ENCODE results near the gene MXRA8.

The MXRA8 gene

DNA sequence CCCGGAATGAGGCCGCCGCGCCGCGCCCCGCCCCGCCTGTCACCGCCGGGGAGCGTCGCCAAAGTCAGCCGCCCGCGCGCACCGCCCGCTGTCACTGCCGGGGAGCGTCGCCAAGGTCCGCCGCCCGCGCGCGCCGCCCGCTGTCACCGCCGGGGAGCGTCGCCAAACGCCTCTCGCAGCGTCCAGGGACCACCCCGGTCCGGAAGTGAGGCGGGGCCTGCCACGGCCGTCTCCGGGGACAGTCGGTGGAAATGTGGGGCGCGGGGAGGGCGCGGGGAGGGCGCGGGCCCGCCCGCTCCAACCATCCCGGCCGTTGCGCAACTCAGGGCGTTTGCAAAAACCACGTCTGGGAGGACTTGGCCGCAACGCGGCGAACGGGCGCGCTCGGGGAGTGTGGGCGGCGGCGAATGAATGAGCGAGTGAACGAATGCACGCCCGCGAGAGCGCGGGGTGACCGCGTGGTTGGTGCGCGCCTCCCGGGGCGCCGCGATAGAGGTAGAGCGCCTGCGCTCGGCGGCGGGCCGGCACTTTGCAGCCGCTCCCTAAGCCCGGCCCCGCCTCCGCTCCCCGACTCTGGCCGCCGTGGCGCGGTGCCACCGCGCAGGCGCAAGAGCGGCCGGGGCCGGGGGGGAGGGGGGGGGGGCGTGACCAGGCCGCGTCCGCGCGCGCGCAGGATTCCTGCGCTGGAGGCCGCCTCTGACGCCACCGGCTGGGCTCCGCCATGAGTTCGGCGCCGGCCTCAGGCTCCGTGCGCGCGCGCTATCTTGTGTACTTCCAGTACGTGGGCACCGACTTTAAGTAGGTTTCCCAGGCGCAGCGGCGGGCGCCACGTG lies 50.2 kb downstream of the MXRA8 start, which contains the start of the genes ACAP3 and PUSL1:
ACAP3 (minus strand) TSS at position 8 of the 833 bp plus-strand sequence. CDS start 115 bp downstream, outside the sequence.
PUSL1 (plus strand) TSS at position 675 of the 833 bp plus-strand sequence; CDS start at position 722, 47 bp downstream.
- TF ChIP-seq, protein P1, sequence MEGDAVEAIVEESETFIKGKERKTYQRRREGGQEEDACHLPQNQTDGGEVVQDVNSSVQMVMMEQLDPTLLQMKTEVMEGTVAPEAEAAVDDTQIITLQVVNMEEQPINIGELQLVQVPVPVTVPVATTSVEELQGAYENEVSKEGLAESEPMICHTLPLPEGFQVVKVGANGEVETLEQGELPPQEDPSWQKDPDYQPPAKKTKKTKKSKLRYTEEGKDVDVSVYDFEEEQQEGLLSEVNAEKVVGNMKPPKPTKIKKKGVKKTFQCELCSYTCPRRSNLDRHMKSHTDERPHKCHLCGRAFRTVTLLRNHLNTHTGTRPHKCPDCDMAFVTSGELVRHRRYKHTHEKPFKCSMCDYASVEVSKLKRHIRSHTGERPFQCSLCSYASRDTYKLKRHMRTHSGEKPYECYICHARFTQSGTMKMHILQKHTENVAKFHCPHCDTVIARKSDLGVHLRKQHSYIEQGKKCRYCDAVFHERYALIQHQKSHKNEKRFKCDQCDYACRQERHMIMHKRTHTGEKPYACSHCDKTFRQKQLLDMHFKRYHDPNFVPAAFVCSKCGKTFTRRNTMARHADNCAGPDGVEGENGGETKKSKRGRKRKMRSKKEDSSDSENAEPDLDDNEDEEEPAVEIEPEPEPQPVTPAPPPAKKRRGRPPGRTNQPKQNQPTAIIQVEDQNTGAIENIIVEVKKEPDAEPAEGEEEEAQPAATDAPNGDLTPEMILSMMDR (IDR thresholded peaks at IDR 0.05), result no peak

DNA sequence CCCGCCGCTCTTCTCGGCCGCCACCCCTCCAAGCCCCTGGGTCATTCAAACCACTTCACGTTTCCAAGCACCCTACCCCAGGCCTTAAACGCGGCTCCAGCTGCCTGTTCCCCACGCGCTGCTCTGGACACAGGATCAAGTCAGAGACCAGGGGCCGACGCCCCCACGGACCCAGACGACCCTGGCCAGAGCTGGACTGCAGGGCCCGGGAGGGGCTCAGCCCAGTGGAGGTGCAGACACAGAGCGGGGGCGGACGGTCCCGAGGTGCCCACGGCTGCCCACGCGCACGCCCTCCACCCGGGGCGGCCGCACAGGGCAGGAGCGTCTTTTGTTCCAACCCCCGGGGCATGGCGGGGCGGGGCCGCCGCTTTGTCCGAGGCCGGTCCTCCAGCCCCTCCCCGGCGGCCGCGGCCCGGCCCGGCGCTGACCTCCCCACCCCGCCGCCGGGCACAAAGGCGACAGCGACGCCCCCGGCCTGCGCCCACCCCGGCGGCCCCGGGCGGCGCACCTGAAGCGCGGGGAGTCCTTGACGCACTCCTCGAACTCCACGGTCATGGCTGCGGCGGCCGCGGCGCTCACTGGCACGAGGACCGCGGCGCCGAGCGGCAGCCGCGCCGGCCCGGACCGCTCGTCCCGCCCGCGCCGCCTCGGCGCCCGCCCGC lies 51.0 kb downstream of the MXRA8 start:
- TF ChIP-seq, protein P1 (IDR thresholded peaks at IDR 0.05), result no peak

DNA sequence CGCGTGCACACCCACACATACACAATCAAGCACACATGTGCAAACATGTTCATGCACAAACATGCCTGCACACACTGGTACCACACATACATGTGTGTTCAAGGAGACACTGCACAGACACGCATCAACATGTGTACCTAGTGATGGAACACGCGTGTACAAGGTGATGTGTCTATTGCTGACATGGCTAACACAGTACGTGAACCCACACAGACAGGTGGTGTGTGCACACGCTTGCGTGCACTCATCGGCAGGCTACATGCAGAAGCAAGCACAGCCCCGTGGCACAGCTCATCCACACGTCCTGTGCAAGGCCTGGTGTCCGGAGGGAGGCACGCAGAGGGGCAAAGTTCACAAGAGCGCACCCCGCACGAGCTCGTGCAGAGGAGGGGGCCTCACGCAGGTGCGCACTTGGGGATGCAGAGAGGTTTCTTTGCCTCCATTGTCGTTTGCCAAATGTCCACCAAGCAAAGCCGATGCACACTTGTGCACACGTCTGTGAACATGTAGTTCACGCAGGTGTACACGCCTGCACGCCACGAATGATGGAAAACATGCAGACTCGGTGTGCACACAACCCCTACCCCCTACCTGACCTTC lies 51.6 kb downstream of the MXRA8 start:
- TF ChIP-seq, protein P1 (IDR thresholded peaks at IDR 0.05), result no peak

DNA sequence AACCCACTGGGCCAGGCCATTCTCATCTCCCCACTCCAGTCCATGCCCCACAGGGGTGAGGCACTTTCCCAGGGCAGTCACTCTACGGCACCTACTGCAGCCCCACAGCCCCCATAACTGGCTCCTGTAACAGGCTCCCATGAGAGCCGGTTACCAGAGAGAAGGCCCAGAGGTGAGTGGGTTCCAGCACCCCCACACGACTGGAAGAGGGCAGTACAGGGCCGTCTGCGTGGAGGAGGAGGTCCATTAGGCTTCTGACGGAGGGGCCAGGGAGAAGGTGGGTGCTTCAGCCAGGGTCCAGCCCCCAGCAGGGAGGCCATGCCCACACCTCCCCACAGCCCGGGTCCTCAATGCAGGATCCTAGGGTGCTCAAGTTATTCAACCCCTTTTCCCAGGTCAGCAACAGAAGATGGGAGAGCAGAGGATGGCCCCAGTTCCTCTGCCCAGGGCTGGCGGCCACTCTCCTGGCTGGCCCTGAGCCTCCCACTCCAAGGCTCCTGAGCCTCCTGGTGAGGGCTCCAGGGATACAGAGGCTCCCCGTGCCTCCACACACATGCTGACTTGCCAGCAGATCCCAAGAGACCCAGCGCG lies 52.2 kb downstream of the MXRA8 start:
- TF ChIP-seq, protein P1 (IDR thresholded peaks at IDR 0.05), result no peak

DNA sequence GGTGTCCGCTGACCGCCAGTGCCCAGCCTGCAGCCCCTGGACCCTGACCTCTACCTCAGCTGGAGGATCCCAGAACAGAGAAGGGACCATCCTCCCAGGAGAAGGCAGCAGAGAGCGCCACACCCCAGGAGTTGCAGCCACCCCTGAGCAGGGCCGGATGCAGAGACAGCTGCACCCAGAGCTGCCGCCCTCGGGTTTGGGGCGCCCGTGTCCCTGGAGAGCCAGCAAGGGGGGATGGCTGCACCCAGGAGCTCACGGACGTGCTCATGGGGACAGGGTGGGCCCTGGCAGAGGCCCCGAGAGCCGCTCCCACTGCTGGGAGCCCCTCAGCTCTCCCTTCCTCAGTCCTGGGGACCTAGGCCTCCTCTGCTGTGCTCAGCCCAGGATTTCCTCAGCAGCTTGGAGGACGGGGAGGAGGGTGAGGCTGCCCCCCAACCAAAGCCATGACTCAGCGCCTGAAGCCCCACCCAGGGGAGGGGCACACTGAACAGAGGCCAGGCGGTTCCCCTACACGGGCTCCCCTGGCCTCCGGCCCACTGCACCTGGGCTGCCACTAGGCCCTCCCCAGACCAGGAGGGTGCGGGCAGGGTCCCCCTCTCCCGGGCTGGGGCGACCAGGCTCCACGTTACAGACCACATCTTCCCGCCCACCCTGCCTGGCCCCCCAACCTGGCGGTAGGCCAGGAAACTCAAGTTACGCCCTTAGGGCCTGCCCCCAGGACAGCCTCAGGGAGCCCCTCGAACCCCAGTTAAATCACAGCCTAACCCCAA lies 52.9 kb downstream of the MXRA8 start:
- TF ChIP-seq, protein P1 (IDR thresholded peaks at IDR 0.05), result no peak

DNA sequence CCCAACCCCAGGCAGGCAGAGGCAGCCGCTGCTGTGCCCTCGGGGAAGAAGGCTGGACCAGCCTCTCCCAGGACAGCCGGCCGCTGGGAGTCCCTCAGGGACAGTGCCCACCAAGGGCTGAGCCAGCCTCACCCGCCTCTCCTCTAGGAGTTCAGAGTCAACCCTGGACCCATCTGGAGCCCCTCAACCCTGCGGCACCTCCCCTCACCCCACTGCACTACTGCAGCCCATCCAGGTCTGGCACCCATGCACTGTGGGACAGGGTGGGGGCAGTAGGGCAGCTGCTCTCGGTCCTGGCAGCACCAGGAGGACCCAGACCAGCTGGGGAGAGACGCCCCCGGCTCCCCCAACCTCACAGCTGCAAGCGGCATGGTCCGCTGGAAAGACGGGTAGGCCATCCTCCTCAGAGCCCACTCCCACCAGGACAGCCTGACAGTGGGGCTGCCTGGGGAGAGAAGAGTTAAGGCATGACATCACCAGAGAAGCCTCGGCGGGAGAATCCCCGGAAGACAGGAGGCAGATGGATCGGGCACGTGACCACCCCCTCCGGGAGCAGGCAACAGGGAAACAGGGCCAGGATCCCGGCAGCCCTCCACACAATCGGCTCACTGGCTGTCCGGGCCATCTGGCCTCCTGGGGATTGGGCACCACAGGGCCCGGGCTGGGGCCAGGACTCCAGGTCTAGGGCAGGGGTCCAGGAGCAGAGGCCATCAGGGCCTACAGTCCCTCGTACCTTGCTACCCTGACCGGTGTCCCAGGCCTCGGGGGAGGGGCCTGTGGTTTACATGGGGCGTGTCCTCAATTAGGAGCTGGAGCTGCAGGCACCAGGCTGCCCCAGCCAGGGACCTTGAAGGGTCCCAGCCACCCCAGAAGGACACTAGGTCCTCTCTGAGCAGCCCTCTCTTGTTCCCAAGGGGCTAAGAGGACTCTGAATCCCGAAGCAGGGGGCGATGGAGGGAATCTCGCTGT lies 53.7 kb downstream of the MXRA8 start:
- TF ChIP-seq, protein P1 (IDR thresholded peaks at IDR 0.05), result no peak

All from LNCAP (cell line).